HL-60 (cell line): ENCODE measurements around the gene ZNF444.

Experiments
- DNase-seq, 2 experiments: peaks; one replicate each; pipeline ENCODE4 v3.0.0-alpha.2; 2010 to 2020; ENCODE audit warnings: low read depth in 1 of 2, low spot score in 1 of 2
- H3K27ac ChIP-seq: fragments of 250-450 bp; sonication (Bioruptor Pico); replicated peaks from 2 replicates; pipeline ENCODE4 v1.5.1; 2020; ENCODE audit warnings: mild to moderate bottlenecking, moderate library complexity
- H3K27me3 ChIP-seq: fragments of 250-450 bp; sonication (Bioruptor Pico); 2 replicates; pipeline ENCODE4 v1.5.1; 2021; ENCODE audit warnings: mild to moderate bottlenecking, moderate library complexity; ENCODE audit not compliant: insufficient read depth, poor library complexity, severe bottlenecking
- H3K4me3 ChIP-seq: replicated peaks from 2 replicates; pipeline ENCODE4 v1.5.1; 2011; ENCODE audit warnings: mild to moderate bottlenecking, control low read depth, low read length; ENCODE audit not compliant: insufficient read depth
- CTCF ChIP-seq: IDR thresholded peaks from one replicate; pipeline ENCODE4 v1.5.1; 2011; ENCODE audit warnings: low read length, control low read depth, inconsistent platforms; ENCODE audit not compliant: insufficient read depth
- GABPA ChIP-seq: IDR thresholded peaks from 2 replicates; pipeline ENCODE4 v1.6.1; 2012; ENCODE audit warnings: low read depth
- POLR2AphosphoS5 ChIP-seq: IDR thresholded peaks from 2 replicates; pipeline ENCODE4 v1.6.1; 2012; ENCODE audit warnings: low read depth
- REST ChIP-seq: IDR thresholded peaks from 2 replicates; pipeline ENCODE4 v1.6.1; 2012; ENCODE audit warnings: low read depth; ENCODE audit not compliant: insufficient replicate concordance
- SPI1 ChIP-seq: IDR thresholded peaks from 2 replicates; pipeline ENCODE4 v1.6.1; 2012; ENCODE audit warnings: low read depth, mild to moderate bottlenecking, borderline replicate concordance

The ZNF444 gene

DNA sequence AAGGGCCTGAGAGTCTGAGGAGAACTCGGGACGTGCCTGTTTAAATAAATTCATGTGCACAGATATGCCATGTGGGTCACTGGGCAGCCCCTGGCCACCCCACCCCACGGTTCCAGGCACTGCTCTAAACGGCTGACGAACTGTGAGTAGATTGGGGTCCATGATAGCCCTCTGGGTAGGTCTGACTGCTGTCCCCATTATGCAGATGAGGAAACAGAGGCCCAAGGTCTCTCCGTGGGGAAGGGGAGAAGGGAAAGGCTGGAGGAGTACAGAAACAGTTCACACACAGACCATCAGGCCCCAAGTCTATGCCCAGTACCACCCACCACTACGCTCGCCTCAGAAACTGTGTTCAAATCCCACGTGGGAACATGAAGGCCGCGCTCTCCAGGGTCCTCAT, 34.1 kb upstream of the ZNF444 start:
- no peaks in the 10 kb centered on the region for H3K27me3 ChIP-seq
- H3K27ac ChIP-seq: no peak overlapping the region
- no peak overlapping the region for H3K4me3 ChIP-seq
- DNase-seq: no peak
- TF ChIP-seq POLR2AphosphoS5 (no peak), GABPA (no peak), CTCF (no peak), REST (no peak)

- H3K27me3 ChIP-seq: no peaks in the 10 kb centered on the region
- no peak for DNase-seq
- no peak overlapping the region for H3K27ac ChIP-seq
- no peak for TF ChIP-seq REST
- no peak for TF ChIP-seq GABPA
- no peak for TF ChIP-seq CTCF
- TF ChIP-seq POLR2AphosphoS5: no peak
- no peak for TF ChIP-seq SPI1
- no peak overlapping the region for H3K4me3 ChIP-seq
Observed at GRCh38 chr19:56107626-56108351, 33.3 kb upstream of the ZNF444 start.

- no peak for TF ChIP-seq GABPA
- TF ChIP-seq REST: no peak
- no peak for TF ChIP-seq CTCF
- no peak for TF ChIP-seq POLR2AphosphoS5
- no peak for TF ChIP-seq SPI1
- no peak for DNase-seq
- no peak overlapping the region for H3K27ac ChIP-seq
- no peaks in the 10 kb centered on the region for H3K27me3 ChIP-seq
- H3K4me3 ChIP-seq: no peak overlapping the region
Observed at GRCh38 chr19:56108447-56109195, 32.5 kb upstream of the ZNF444 start.
